Small intestine (tissue), 7 donors: ENCODE results near the gene PCNX2. TPM values are rescaled to one million over a fixed set of nuclear protein-coding genes. Genes with fewer than 3 reads are reported as not detected.

Experiments used
- DNase-seq, 2 donors: peaks; one replicate each; pipeline versions ENCODE4 v3.0.0 to v3.0.0-alpha.2; 2013
- FAIRE-seq: peaks from 2 replicates; lab custom pipeline; 2012; peaks lifted over from hg19 to GRCh38; lab: Jason Lieb, UNC
- H3K27ac ChIP-seq, 3 donors: one replicate each; pipeline ENCODE4 v1.5.1; 2013; ENCODE audit warnings: low read length in 2 of 3, mild to moderate bottlenecking in 2 of 3, control low read depth in 1 of 3, inconsistent platforms in 1 of 3, low read depth in 1 of 3, moderate library complexity in 1 of 3
- H3K27me3 ChIP-seq, 3 donors: one replicate each; pipeline ENCODE4 v1.6.1; 2013; ENCODE audit warnings: low read length in 3 of 3, inconsistent platforms in 1 of 3; ENCODE audit not compliant: control insufficient read depth in 3 of 3, insufficient read depth in 3 of 3
- H3K36me3 ChIP-seq, 3 donors: one replicate each; pipeline ENCODE4 v1.6.1; 2013; ENCODE audit warnings: low read length in 3 of 3, inconsistent platforms in 1 of 3, low read depth in 1 of 3, mild to moderate bottlenecking in 1 of 3, moderate library complexity in 1 of 3; ENCODE audit not compliant: control insufficient read depth in 3 of 3, insufficient read depth in 2 of 3
- H3K4me1 ChIP-seq, 3 donors: one replicate each; pipeline ENCODE4 v1.6.1; 2013; ENCODE audit warnings: low read length in 2 of 3, inconsistent platforms in 1 of 3, low read depth in 1 of 3, mild to moderate bottlenecking in 1 of 3, moderate library complexity in 1 of 3; ENCODE audit not compliant: control insufficient read depth in 3 of 3, insufficient read depth in 2 of 3
- H3K4me3 ChIP-seq, 3 donors: one replicate each; pipeline ENCODE4 v1.5.1; 2013; ENCODE audit warnings: low read length in 3 of 3, control low read depth in 1 of 3, inconsistent platforms in 1 of 3, low read depth in 1 of 3, mild to moderate bottlenecking in 1 of 3, moderate library complexity in 1 of 3
- H3K9me3 ChIP-seq, 2 donors: one replicate each; pipeline ENCODE4 v1.6.1; 2013; ENCODE audit warnings: low read depth in 1 of 2, low read length in 1 of 2; ENCODE audit not compliant: control insufficient read depth in 2 of 2, insufficient read depth in 1 of 2
- WGBS, 3 donors: extraction: QIAGEN DNeasy Blood & Tissue Kit; methylation state at CpG; one replicate each; pipeline ENCODE4 v1.1.7; 2013; 5-methylcytosine and 5-hydroxymethylcytosine counted together
- polyA plus RNA-seq, 4 donors: library from polyadenylated mRNA; stranded (reverse) in 3 of 4; unstranded in 1 of 4; fragments of 200-250 nt in 3 of 4; fragments of 120-200 nt in 1 of 4; gene quantifications; one replicate each; pipeline versions ENCODE4 v1.2.1 to v1.2.3, GENCODE V29; 2013
- donor health status: healthy with polysubstance abuse.
- donor health status: control.
- donor health status: control.
- donor health status: Bipolar disorder and iron deficiency.
- donor health status: healthy.

Gene PCNX2
- polyA plus RNA-seq, 4 donors: 1.3 to 18.1 (median 5.1) TPM

DNA sequence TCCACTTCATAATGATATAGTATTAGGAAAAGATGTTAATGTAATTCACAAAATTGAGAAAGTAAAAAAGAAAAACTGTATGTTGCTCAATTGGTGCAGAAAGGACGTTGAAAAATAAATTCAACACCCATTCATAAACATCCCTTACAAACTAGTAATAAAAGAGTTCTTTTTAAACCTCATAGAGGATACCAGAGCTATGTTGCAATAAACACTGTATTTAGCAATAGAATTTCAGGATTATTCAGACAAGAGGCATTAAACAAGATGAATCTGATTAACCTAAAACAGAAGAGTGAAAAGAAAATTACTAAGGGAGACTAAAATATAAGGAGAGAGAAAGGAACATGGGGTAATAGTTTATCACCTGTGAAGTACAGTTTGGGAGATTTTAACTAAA, 190.3 kb downstream of the PCNX2 start:
- Histone ChIP-seq H3K9me3 (no peaks in the 10 kb centered on the region), H3K4me3 (no peak overlapping the region), H3K27me3 (no peaks in the 10 kb centered on the region), H3K27ac (no peak overlapping the region), H3K4me1 (no peaks in the 10 kb centered on the region), H3K36me3 (no peaks in the 10 kb centered on the region)
- DNase-seq: no peak
- WGBS, 3 donors: 63 to 73% (median 64%) methylated on average over 1 of the region's 1 CpG
- no peak for FAIRE-seq

DNA sequence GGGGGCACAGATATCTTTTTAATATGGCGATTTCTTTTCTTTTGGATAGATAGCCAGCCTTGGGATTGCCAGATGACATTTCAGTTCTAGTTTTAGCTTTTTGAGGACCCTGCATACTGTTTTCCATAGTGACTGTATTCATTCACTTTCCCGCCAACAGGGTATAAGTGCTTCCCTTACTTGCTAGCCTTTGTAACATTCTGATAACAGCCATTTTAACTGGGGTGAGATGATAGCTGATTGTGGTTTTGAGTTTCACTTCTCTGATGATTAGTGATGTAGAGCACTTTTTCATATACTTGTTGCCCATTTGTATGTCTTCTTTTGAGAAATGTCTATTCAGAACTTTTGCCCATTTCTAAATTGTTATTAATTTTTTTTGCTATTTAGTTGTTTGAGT, 193.2 kb downstream of the PCNX2 start:
- Histone ChIP-seq H3K4me1 (peaks cover 0 to 1% (median 0%) of the 10 kb centered on the region in 3 donors), H3K27ac (no peak overlapping the region), H3K36me3 (no peaks in the 10 kb centered on the region), H3K27me3 (no peaks in the 10 kb centered on the region), H3K4me3 (no peak overlapping the region), H3K9me3 (no peaks in the 10 kb centered on the region)
- 95 to 99% (median 95%) methylated on average over 2 of the region's 2 CpGs for WGBS, 3 donors
- no peak for FAIRE-seq
- no peak for DNase-seq

DNA sequence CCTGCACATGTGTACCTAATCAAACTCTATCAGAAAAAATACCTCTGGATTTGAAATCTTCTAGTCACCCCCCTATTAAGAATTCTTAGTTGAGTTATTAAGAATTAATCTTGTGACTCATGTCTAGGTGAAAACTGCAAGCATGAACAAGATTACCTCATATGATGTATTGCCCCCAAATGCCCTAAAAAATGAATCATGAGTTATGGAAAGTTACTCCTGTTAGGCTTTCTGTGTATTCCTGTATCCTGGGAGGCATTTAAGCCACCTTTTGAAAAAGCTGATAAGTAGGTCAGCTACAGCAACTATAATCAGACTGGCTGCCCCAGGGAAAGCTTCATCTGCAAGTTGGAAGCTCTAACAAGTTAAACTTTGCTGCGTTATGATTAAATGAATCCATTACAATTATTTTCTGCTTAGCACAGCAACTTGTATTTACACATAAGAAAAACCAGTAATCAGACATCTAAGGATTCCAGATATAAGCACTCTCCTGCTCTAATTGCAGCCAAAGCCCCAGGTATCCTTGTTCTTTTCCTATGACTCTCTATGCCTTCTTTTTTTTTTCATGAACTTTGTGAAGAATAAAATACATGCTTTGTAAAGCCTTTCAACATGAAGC, 197.5 kb downstream of the PCNX2 start:
- Histone ChIP-seq H3K36me3 (no peaks in the 10 kb centered on the region), H3K4me3 (no peak overlapping the region), H3K27ac (no peak overlapping the region), H3K4me1 (peaks cover 0 to 1% (median 0%) of the 10 kb centered on the region in 3 donors), H3K9me3 (no peaks in the 10 kb centered on the region), H3K27me3 (no peaks in the 10 kb centered on the region)
- FAIRE-seq (no peak), DNase-seq (no peak)
- 90 to 100% (median 96%) methylated on average over 1 of the region's 1 CpG for WGBS, 3 donors

DNA sequence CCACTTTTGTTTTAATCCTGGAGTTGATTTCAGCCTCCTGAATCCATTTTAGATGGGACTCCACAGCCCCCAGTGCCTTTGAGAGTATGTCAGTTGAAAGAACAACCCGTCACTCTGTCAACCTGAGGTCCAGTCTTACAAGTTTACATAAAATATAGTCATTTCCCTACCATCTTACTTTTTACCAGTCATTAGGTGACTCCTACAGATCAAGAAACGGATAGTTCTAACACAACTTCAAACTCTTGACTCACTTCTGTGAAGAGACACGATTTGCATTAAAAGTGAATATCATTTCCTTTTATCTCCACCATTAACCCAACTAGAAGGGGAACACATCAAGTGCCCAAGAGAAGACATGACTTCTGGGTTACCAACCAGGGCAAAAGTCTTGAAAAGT, 198.0 kb downstream of the PCNX2 start:
- no peaks in the 10 kb centered on the region for H3K9me3 ChIP-seq
- DNase-seq (no peak), FAIRE-seq (no peak)
- WGBS, 3 donors: 82 to 90% (median 88%) methylated on average over 3 of the region's 3 CpGs
- no peak overlapping the region for H3K27ac ChIP-seq
- peaks cover 0 to 1% (median 0%) of the 10 kb centered on the region in 3 donors for H3K4me1 ChIP-seq
- no peaks in the 10 kb centered on the region for H3K36me3 ChIP-seq
- no peaks in the 10 kb centered on the region for H3K27me3 ChIP-seq
- H3K4me3 ChIP-seq: no peak overlapping the region

DNA sequence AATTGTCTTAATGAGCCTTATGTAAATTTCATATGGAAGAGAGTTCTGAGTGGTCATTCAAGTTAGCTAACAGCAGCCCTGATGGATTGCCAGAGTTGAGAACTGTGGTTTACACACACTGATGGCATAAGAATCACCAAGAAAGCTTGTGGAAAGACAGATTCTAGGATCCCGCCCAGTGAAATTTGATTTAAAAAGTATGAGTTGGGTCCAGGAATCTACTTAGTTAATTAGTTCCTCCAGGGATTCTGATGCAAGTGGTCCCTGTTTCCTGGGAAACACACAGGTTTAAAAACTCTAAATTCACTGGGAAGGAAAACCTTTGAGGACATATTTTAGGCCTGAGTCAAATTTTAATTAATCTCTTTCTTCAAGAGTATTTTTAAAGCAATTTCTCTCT, 200.8 kb downstream of the PCNX2 start:
- 85 to 92% (median 90%) methylated on average over 1 of the region's 1 CpG for WGBS, 3 donors
- Histone ChIP-seq H3K4me3 (no peak overlapping the region), H3K27ac (no peak overlapping the region), H3K4me1 (peaks cover 0 to 1% (median 0%) of the 10 kb centered on the region in 3 donors), H3K9me3 (no peaks in the 10 kb centered on the region), H3K27me3 (no peaks in the 10 kb centered on the region), H3K36me3 (no peaks in the 10 kb centered on the region)
- FAIRE-seq (no peak), DNase-seq (no peak)

DNA sequence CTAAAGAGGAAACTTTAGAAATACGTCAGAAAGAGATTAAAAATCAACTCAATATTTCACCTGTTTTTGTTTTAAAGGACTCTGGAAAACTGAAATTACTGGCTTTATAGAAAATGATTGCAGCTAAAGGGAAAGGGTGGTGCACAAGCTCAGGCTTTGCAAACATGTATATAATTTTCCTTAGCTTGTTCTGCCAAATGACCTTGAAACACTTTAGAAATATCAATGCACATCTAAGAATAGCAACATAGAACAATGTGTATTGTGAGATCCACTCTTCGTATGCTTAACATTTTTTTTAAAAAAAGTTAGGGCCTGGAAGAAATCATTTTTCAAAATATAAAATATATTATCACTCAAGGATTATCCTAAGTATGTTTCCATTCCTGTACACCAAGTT, 201.3 kb downstream of the PCNX2 start:
- DNase-seq (no peak), FAIRE-seq (no peak)
- Histone ChIP-seq H3K27me3 (no peaks in the 10 kb centered on the region), H3K4me3 (no peak overlapping the region), H3K27ac (no peak overlapping the region), H3K9me3 (no peaks in the 10 kb centered on the region), H3K36me3 (no peaks in the 10 kb centered on the region), H3K4me1 (peaks cover 0 to 1% (median 0%) of the 10 kb centered on the region in 3 donors)
- WGBS, 3 donors: 84 to 89% (median 86%) methylated on average over 2 of the region's 2 CpGs

DNA sequence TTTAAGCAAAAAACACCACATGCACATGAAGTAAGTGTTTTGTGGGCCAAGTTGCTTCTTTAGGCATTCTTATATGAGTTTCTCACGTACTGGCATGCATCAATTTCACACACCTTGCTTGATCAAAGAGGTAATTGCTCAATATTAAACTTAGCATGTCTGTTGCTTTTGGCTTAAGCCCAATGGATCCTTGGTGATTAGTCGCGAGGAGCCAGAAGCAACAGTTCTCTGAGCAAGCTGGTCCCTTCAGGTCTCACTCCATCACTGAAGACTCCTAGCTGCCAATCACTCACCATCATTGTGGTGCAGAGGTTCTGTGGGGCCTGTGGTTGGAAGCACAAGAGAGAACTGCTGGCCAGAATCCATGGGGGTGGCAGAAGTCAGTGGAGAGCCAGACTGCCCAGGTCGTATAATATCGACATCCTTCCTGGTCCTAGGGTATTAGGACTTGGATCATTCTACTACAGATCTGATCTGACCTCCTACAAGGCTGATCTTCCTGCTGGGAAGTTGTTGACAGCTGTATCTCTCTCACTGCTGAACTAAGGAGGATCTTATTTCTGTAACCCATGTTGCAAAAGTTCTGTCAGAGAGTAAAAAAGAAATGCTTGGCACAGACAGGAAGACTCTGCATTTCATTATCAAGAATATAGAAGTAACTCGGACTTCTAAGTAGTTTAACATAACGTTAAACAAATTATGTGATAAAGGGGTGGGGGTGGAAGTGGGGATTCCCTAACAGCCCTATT, 204.6 kb downstream of the PCNX2 start:
- no peak overlapping the region for H3K4me3 ChIP-seq

DNA sequence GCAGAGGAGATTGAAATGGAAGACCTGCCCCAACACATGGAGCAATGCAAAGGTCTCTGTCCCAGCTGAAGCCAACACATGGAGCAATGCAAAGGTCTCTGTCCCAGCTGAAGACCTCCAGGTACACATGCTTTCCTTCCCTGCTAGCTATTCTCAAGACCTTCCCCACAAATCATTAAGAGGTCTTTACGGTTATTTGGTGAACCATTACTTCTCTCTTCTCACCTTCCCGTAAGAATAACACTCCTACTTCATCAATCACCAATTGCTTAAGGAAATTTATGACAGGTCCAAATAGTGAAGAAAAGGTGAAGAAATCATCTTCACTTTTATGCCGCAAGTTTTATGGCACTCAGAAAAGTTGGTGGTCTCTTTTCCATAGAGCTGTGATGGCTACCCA, 206.3 kb downstream of the PCNX2 start:
- H3K36me3 ChIP-seq: no peaks in the 10 kb centered on the region
- no peaks in the 10 kb centered on the region for H3K4me1 ChIP-seq
- DNase-seq (no peak), FAIRE-seq (no peak)
- no peaks in the 10 kb centered on the region for H3K9me3 ChIP-seq
- H3K4me3 ChIP-seq: no peak overlapping the region
- 93 to 95% (median 93%) methylated on average over 3 of the region's 3 CpGs for WGBS, 3 donors
- no peaks in the 10 kb centered on the region for H3K27me3 ChIP-seq
- no peak overlapping the region for H3K27ac ChIP-seq

More for the DNA sequence above, 204.6 kb downstream of the PCNX2 start:
- no peak for FAIRE-seq
- WGBS, 3 donors: 82 to 83% (median 82%) methylated on average over 7 of the region's 7 CpGs
- H3K9me3 ChIP-seq: no peaks in the 10 kb centered on the region
- no peaks in the 10 kb centered on the region for H3K27me3 ChIP-seq
- DNase-seq: no peak
- H3K27ac ChIP-seq: no peak overlapping the region
- H3K36me3 ChIP-seq: no peaks in the 10 kb centered on the region
- H3K4me1 ChIP-seq: no peaks in the 10 kb centered on the region
